ENCODE results near the gene CDC42EP5. TPM values are rescaled to one million over a fixed set of nuclear protein-coding genes. Genes with fewer than 3 reads are reported as not detected.

The CDC42EP5 gene
- total RNA-seq, 1 experiment from 2014 or later = 0.26 TPM

DNA sequence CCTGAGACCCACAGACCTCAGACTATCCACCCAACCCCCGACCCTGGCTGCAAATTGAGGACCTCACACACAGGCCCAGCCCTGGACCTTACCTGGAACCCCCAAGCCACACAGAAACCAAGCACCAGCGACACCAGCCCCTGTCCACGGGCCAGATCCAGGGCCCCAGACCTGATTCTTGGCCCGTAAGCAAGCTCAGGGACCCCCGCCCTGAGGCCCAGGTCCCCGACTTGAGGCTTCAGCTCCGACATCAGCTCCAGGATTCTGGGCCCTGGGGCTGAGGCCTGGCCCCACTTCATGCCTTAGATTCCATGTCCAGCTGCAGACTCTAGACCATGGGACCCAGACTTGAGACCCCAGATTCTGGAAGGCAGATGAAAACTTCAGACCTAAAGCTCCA is 51.6 kb downstream of the CDC42EP5 start:
- DNase-seq (ENCODE audit: low read depth, low spot score) = no peak
- in situ Hi-C loops (cut with HindIII; ENCODE audit: low pct_unique_long_range_greater_than_20kb, low sequenced_read_pairs) = no loop called here

- DNase-seq (ENCODE audit: low read depth, low spot score) = no peak
- in situ Hi-C loops (cut with HindIII; ENCODE audit: low pct_unique_long_range_greater_than_20kb, low sequenced_read_pairs) = no loop called here
Measured at GRCh38 chr19:54421169-54421516, 52.0 kb downstream of the CDC42EP5 start.

DNA sequence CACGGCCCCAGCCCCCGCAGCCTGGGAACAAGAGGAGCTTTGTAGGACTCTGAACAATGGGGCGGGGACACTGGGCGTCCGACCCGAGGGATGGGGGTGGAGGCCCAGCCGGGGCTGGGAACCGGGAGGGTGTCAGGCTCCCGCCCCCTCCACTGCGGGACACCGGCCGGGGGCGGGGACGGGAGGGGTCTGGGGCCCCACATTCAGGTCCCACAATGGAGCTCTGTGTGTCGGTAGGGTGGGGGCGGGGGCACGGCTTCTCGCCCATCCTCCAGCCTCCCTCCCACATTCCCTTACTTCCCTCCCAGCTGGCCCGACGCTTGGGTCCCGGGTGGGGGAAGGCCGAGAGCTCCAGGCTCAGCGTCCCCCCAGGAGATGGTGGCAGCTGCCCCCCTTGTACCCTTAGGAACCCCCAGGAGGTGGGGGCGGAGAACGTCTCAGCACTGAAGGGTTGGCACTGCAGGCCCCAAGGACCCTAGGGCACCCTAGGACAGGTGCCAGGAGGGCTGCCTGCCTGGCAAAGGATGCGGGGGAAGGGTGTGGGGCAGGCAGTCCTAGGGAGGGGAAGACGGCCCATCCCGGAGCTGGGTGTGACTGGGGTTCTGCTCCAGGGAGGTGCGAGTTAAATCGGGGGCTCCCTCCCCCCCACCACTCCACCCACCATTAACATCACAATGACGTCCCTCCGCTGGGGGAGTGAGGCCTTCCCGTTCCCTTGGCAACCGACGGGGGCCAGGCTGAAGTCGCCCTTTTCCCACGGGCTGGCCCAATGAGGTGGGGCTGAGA is 52.5 kb downstream of the CDC42EP5 start:
- peak; percentile 66 for DNase-seq (ENCODE audit: low read depth, low spot score)
- in situ Hi-C loops (cut with HindIII; ENCODE audit: low pct_unique_long_range_greater_than_20kb, low sequenced_read_pairs) = no loop called here

GRCh38 chr19:54420068-54420382 is 53.1 kb downstream of the CDC42EP5 start:
- no peak for DNase-seq (ENCODE audit: low read depth, low spot score)
- in situ Hi-C loops (cut with HindIII; ENCODE audit: low pct_unique_long_range_greater_than_20kb, low sequenced_read_pairs) = no loop called here

DNA sequence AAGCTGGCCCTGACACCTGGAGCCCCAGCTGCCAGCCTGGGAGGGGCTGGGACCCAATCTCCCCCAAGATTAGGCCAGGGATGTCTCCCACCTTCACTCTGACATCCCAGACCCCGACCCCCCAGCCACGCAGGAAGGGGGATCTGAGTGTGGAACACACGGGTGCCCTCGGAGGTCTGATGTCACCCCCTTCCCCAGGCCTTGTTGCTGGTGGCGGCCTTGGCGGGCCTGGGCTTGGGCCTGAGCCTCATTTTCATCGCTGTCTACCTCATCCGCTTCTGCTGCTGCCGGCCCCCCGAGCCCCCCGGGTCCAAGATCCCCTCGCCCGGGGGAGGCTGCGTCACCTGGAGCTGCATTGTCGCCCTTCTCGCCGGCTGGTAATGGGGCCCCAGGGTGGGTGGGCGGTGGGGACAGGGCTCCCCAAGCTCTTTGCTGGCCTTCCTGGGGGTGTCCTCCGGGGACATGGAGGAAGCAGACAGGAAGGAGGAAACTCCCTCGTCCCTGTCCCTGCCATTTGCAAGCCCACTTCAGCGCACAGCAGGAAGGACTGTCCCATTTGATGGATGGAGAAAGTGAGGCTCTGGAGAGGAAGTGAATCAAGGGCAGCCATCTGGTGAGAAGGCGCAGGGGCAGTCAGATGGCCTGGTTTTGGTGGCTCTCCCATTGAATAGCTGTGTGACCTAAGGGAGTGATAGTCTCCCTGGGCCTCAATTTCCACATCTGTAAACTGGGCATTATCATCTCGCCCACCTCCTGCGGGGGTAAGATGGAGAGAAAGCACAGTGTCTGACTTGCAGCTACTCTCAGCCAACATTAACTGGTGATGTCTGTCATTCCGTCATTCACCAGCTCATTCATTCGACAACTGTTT is 53.9 kb downstream of the CDC42EP5 start:
- in situ Hi-C loops (cut with HindIII; ENCODE audit: low pct_unique_long_range_greater_than_20kb, low sequenced_read_pairs) = no loop called here
- DNase-seq (ENCODE audit: low read depth, low spot score) = no peak

DNA sequence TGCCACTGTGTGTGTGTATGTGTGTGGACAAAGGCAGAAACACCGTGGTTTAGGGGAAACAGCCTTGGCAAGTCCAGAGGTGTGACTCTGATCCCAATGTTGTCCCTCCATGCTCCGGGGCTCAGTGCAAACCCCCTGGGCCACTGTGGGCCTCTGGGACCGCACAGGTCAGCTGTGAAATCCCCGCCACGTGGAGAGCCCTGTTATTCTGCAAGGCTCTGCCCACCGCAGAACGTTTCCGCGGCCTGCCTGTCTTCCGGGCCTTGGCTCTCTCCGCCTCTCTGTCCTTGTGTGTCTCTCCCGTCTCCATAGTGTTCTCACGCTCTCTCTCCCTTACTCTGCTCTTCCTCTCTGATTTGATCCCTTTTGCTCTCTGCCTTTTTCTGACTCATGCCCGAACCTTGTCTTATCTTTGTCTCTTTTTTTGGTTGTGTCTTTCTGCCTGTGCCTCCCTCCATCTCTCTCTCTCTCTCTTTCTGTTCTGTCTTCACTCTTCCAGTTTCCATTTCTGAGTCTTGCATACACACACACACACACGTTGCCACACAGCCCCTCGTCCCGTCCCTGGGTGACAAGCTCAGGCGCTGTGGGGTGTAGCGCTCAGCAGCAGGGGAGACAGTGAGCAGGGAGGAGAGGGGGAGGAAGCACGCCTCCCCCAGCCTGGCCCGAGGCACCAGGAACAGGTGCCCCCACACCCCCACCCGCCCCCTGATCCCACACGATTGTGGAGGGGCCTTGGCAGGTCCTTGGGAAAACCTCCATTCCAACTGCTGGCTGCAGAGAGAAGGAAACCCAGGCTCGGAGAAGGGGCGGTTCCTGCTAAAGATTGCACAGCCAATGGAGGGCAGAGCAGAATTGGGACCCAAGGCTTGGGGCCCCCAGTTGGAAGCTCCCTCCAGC is 54.8 kb downstream of the CDC42EP5 start:
- DNase-seq (ENCODE audit: low read depth, low spot score) = no peak
- in situ Hi-C loops (cut with HindIII; ENCODE audit: low pct_unique_long_range_greater_than_20kb, low sequenced_read_pairs) = no loop called here

DNA sequence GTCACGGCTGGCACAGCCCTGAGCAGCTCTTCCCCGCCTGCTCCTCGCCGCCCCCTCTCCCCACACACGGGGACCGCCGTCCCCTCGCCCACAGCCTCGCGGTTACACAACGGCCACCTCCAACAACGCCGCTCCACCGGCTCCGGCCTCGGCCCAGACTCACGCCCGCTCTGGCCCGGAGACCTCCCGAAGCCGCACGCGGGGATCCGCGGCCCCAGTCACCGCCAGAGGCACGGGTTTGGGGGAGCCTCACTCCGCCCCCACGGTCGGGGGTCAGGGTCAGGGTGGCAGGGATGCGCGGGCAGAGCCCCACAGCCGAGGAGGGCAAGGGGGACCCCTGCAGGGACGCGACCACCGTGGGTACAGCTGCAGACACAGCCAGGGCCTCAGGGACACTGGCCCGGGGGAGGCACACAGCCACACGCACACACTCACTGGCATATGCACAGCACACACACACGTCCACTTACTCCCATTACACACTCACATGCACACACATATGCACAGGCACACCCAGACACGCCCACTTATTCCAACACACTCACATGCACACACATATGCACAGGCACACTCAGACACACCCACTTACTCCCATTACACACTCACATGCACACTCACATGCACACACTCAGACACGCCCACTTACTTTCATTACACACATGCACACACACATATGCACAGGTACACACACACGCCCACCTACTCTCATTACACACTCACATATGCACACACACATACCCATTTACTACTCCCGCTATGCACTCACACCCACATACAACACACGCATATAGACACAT is 56.2 kb downstream of the CDC42EP5 start:
- in situ Hi-C loops (cut with HindIII; ENCODE audit: low pct_unique_long_range_greater_than_20kb, low sequenced_read_pairs) = no loop called here

DNA sequence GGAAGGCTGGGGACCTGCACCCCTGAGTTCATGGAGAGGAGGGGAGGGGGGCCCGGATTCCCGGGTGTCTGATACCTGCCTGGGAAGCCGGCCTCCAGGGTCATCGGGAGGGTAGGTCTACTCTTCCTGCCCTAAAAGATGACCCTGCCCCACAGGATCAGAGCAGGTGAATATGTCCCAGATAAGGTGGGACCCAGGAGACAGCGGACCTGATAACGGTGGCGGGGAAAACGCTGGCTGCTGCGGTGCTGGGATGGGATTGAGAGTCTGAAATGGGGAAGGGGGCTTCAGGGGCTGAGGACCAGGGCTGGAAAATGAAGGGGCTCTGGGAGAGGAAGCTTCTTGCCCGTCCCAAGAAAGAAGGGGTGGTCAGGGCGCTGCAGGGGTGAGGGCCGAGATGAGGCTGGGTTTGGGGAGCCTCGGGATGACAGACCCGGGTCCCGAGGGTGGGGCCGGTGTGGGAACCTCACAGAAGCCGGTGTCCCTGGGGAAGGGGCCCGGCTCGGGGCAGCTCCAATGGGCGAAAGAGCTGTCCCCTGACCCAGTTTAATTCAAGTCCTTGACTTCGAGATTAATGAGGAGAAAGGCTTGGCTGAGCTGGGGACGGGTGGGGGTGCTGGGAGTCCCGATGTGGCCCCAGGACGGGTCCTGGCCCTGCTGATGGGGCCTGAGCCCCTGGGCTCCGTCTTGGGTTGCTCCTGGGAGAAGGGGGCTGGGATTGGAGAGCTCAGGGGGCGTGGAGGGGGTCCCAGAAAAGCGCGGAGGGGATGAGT is 57.0 kb downstream of the CDC42EP5 start:
- in situ Hi-C loops (cut with HindIII; ENCODE audit: low pct_unique_long_range_greater_than_20kb, low sequenced_read_pairs) = no loop called here
- DNase-seq (ENCODE audit: low read depth, low spot score) = no peak

More for the DNA sequence above, 56.2 kb downstream of the CDC42EP5 start:
- no peak for DNase-seq (ENCODE audit: low read depth, low spot score)

DNA sequence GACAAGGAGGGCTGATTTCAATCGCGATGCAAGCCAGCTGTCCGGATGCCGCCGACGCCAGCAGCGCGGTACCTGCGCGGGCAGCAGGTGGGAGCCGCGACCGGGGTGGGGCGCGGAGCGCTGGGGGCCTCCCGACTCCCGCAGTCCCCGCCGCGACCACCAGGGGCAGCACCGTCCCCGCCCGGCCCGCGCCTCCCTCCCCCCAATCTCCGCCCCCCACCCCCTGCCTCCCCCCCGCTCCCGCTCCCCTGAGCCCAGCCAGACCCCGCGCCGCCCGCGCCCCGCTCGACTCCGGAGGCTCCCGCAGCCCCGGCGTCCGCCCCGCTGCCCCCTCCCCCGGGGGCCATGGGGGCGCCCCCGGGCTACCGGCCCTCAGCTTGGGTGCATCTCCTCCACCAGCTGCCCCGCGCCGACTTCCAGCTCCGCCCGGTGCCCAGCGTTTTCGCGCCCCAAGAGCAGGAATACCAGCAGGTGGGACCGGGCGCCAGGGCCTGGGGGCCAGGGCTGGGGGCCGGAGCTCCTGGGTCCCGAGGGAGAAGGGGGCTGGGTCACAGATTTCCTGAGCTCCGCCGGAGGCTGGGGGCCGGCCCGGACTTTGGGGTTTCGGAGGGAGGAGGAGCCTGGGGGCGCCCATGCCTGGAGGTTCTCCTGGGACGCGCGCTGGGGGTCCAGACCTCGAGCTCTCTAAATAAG is 57.7 kb downstream of the CDC42EP5 start, which contains the start of gene TTYH1:
Gene TTYH1, plus strand, starts transcription at position 257 of the 693 bp plus-strand sequence. Its CDS starts 89 bp downstream, at position 346.
- in situ Hi-C loops (cut with HindIII; ENCODE audit: low pct_unique_long_range_greater_than_20kb, low sequenced_read_pairs) = no loop called here
- no peak for DNase-seq (ENCODE audit: low read depth, low spot score)

Small RNA genes within 50 kb of the gene (small RNA-seq; reads per million reads assigned to genes)
- gene AC245884.3 = 0 reads per million in 2 experiments

Other genes with a start within 250 kb of the CDC42EP5 start
- 0.16 TPM in 1 of 2 replicates, not detected in the other for gene LILRA6, start 230.5 kb downstream of the CDC42EP5 start, total RNA-seq (2014; rRNA removed; shearing (Covaris generic))
- gene LILRB5, start 216.0 kb downstream of the CDC42EP5 start, total RNA-seq (2014; rRNA removed; shearing (Covaris generic)) = not detected in 2 replicates
- not detected in 2 replicates for gene LILRB2, start 192.2 kb downstream of the CDC42EP5 start, total RNA-seq (2014; rRNA removed; shearing (Covaris generic))
- not detected in 2 replicates for gene LILRA5, start 160.1 kb downstream of the CDC42EP5 start, total RNA-seq (2014; rRNA removed; shearing (Covaris generic))
- not detected in 2 replicates for gene LILRA4, start 134.1 kb downstream of the CDC42EP5 start, total RNA-seq (2014; rRNA removed; shearing (Covaris generic))
- gene LAIR1, start 108.4 kb downstream of the CDC42EP5 start, total RNA-seq (2014; rRNA removed; shearing (Covaris generic)) = not detected in 2 replicates
- gene TTYH1, start 57.8 kb downstream of the CDC42EP5 start, total RNA-seq (2014; rRNA removed; shearing (Covaris generic)) = 0.77 and 0.93 TPM in 2 replicates
- 7.8 and 8.5 TPM in 2 replicates for gene LENG8, start 24.1 kb downstream of the CDC42EP5 start, total RNA-seq (2014; rRNA removed; shearing (Covaris generic))
- gene LENG9, start 9.5 kb downstream of the CDC42EP5 start, total RNA-seq (2014; rRNA removed; shearing (Covaris generic)) = 6.1 and 7.2 TPM in 2 replicates
- not detected in 2 replicates for gene LAIR2, start 29.5 kb upstream of the CDC42EP5 start, total RNA-seq (2014; rRNA removed; shearing (Covaris generic))
- not detected in 2 replicates for gene LILRA2, start 100.5 kb upstream of the CDC42EP5 start, total RNA-seq (2014; rRNA removed; shearing (Covaris generic))
- not detected in 2 replicates for gene LILRA1, start 120.3 kb upstream of the CDC42EP5 start, total RNA-seq (2014; rRNA removed; shearing (Covaris generic))
- gene LILRB1, start 157.2 kb upstream of the CDC42EP5 start, total RNA-seq (2014; rRNA removed; shearing (Covaris generic)) = not detected in 2 replicates
- gene LILRB4, start 189.7 kb upstream of the CDC42EP5 start, total RNA-seq (2014; rRNA removed; shearing (Covaris generic)) = not detected in 2 replicates

Data from SK-MEL-5 (cell line).